SK-N-SH treated with all-trans-retinoic acid at 6 μM for 48 hours (cell line): ENCODE results near the gene GATM.

Experiments used
- ATAC-seq: fragments of 200-7000 bp; cut with Tn5 transposase; 3 replicates; pipeline ENCODE4 v1.9.1; 2020; ENCODE audit warnings: mild to moderate bottlenecking, moderate library complexity
- BACH2 ChIP-seq: fragments of 250-450 bp; sonication (Bioruptor Pico); IDR thresholded peaks from 2 replicates; pipeline ENCODE4 v1.9.0; 2021; ENCODE audit warnings: mild to moderate bottlenecking, borderline replicate concordance
- ESRRG ChIP-seq: fragments of 250-450 bp; sonication (Bioruptor Pico); IDR thresholded peaks from 2 replicates; pipeline ENCODE4 v1.6.1; 2021; ENCODE audit warnings: mild to moderate bottlenecking
- GLIS3 ChIP-seq: fragments of 250-450 bp; sonication (Bioruptor Pico); IDR thresholded peaks from 2 replicates; pipeline ENCODE4 v1.5.0; 2020; ENCODE audit warnings: mild to moderate bottlenecking, moderate library complexity
- ISL1 ChIP-seq: fragments of 250-450 bp; sonication (Bioruptor Pico); IDR thresholded peaks from 2 replicates; pipeline ENCODE4 v2.1.2; 2022; ENCODE audit warnings: mild to moderate bottlenecking, moderate library complexity
- OSR1 ChIP-seq: fragments of 250-450 bp; sonication (Bioruptor Pico); IDR thresholded peaks from 2 replicates; pipeline ENCODE4 v1.8.0; 2022; ENCODE audit warnings: moderate library complexity, mild to moderate bottlenecking, inconsistent platforms
- PPARA ChIP-seq: fragments of 250-450 bp; sonication (Bioruptor Pico); IDR thresholded peaks from 2 replicates; pipeline ENCODE4 v1.5.0; 2020; ENCODE audit warnings: mild to moderate bottlenecking, borderline replicate concordance
- SNAI2 ChIP-seq: fragments of 250-450 bp; sonication (Bioruptor Pico); IDR thresholded peaks from 2 replicates; pipeline ENCODE4 v1.5.0; 2020; ENCODE audit warnings: mild to moderate bottlenecking, moderate library complexity
- TCF4 ChIP-seq: fragments of 250-450 bp; sonication (Bioruptor Pico); IDR thresholded peaks from 2 replicates; pipeline ENCODE4 v1.8.0; 2021; ENCODE audit warnings: mild to moderate bottlenecking, moderate library complexity, borderline replicate concordance
- TOX ChIP-seq: fragments of 250-450 bp; sonication (Bioruptor Pico); IDR thresholded peaks from 2 replicates; pipeline ENCODE4 v1.8.0; 2021; ENCODE audit warnings: mild to moderate bottlenecking, moderate library complexity, borderline replicate concordance
- ZC3H10 ChIP-seq: fragments of 250-450 bp; sonication (Bioruptor Pico); IDR thresholded peaks from 2 replicates; pipeline ENCODE4 v1.5.1; 2021; ENCODE audit warnings: mild to moderate bottlenecking, moderate library complexity
- ZFP3 ChIP-seq: fragments of 250-450 bp; sonication (Bioruptor Pico); IDR thresholded peaks from 2 replicates; pipeline ENCODE4 v1.5.0; 2020; ENCODE audit warnings: mild to moderate bottlenecking, moderate library complexity
- ZNF565 ChIP-seq: fragments of 450-650 bp; formaldehyde crosslinking; conservative IDR thresholded peaks from 2 replicates; pipeline ENCODE4 v1.5.0; 2020; ENCODE audit warnings: low read depth, mild to moderate bottlenecking, moderate library complexity
- ZNF70 ChIP-seq: fragments of 450-650 bp; formaldehyde crosslinking; IDR thresholded peaks from 2 replicates; pipeline ENCODE4 v1.5.0; 2020; ENCODE audit warnings: mild to moderate bottlenecking, moderate library complexity
- ZNF8 ChIP-seq: fragments of 450-650 bp; formaldehyde crosslinking; IDR thresholded peaks from 2 replicates; pipeline ENCODE4 v1.5.0; 2020; ENCODE audit warnings: mild to moderate bottlenecking, moderate library complexity
- TF ChIP-seq, protein P1 (sequence below): fragments of 250-450 bp; sonication (Bioruptor Pico); IDR thresholded peaks from 2 replicates; pipeline ENCODE4 v1.8.0; 2020; ENCODE audit warnings: mild to moderate bottlenecking, moderate library complexity, borderline replicate concordance
- TF ChIP-seq, protein P2 (sequence below): fragments of 250-450 bp; sonication (Bioruptor Pico); IDR thresholded peaks from 2 replicates; pipeline ENCODE4 v1.5.1; 2020; ENCODE audit warnings: low read depth, mild to moderate bottlenecking, moderate library complexity
- TF ChIP-seq, protein P3 (sequence below): fragments of 250-450 bp; sonication (Bioruptor Pico); IDR thresholded peaks from 2 replicates; pipeline ENCODE4 v1.5.0; 2020; ENCODE audit warnings: mild to moderate bottlenecking, moderate library complexity
- TF ChIP-seq, protein P4 (sequence below): fragments of 250-450 bp; sonication (Bioruptor Pico); IDR thresholded peaks from 2 replicates; pipeline ENCODE4 v1.5.1; 2021; ENCODE audit warnings: mild to moderate bottlenecking, moderate library complexity

The GATM gene

GRCh38 chr15:45402162-45402954 is 24.0 kb upstream of the GATM start (continued):
- TF ChIP-seq, protein P1, sequence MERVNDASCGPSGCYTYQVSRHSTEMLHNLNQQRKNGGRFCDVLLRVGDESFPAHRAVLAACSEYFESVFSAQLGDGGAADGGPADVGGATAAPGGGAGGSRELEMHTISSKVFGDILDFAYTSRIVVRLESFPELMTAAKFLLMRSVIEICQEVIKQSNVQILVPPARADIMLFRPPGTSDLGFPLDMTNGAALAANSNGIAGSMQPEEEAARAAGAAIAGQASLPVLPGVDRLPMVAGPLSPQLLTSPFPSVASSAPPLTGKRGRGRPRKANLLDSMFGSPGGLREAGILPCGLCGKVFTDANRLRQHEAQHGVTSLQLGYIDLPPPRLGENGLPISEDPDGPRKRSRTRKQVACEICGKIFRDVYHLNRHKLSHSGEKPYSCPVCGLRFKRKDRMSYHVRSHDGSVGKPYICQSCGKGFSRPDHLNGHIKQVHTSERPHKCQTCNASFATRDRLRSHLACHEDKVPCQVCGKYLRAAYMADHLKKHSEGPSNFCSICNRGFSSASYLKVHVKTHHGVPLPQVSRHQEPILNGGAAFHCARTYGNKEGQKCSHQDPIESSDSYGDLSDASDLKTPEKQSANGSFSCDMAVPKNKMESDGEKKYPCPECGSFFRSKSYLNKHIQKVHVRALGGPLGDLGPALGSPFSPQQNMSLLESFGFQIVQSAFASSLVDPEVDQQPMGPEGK (CRISPR knock-in tag): no peak
- TF ChIP-seq ZNF70: no peak
- no peak for TF ChIP-seq ZFP3
- no peak; the same call in 1 of the 2 replicates for TF ChIP-seq ZNF8 (CRISPR knock-in tag)
- no peak for TF ChIP-seq ZNF565 (CRISPR knock-in tag)
- TF ChIP-seq PPARA (CRISPR knock-in tag): no peak
- no peak for TF ChIP-seq ISL1

GRCh38 chr15:45401665-45402161 is 23.4 kb upstream of the GATM start:
- ATAC-seq: peak; percentile 24
- TF ChIP-seq, protein P2, sequence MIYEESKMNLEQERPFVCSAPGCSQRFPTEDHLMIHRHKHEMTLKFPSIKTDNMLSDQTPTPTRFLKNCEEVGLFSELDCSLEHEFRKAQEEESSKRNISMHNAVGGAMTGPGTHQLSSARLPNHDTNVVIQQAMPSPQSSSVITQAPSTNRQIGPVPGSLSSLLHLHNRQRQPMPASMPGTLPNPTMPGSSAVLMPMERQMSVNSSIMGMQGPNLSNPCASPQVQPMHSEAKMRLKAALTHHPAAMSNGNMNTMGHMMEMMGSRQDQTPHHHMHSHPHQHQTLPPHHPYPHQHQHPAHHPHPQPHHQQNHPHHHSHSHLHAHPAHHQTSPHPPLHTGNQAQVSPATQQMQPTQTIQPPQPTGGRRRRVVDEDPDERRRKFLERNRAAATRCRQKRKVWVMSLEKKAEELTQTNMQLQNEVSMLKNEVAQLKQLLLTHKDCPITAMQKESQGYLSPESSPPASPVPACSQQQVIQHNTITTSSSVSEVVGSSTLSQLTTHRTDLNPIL (CRISPR knock-in tag): no peak
- TF ChIP-seq, protein P3, sequence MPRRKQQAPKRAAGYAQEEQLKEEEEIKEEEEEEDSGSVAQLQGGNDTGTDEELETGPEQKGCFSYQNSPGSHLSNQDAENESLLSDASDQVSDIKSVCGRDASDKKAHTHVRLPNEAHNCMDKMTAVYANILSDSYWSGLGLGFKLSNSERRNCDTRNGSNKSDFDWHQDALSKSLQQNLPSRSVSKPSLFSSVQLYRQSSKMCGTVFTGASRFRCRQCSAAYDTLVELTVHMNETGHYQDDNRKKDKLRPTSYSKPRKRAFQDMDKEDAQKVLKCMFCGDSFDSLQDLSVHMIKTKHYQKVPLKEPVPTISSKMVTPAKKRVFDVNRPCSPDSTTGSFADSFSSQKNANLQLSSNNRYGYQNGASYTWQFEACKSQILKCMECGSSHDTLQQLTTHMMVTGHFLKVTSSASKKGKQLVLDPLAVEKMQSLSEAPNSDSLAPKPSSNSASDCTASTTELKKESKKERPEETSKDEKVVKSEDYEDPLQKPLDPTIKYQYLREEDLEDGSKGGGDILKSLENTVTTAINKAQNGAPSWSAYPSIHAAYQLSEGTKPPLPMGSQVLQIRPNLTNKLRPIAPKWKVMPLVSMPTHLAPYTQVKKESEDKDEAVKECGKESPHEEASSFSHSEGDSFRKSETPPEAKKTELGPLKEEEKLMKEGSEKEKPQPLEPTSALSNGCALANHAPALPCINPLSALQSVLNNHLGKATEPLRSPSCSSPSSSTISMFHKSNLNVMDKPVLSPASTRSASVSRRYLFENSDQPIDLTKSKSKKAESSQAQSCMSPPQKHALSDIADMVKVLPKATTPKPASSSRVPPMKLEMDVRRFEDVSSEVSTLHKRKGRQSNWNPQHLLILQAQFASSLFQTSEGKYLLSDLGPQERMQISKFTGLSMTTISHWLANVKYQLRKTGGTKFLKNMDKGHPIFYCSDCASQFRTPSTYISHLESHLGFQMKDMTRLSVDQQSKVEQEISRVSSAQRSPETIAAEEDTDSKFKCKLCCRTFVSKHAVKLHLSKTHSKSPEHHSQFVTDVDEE (CRISPR knock-in tag): no peak
- TF ChIP-seq OSR1 (CRISPR knock-in tag): no peak
- no peak for TF ChIP-seq ZFP3
- TF ChIP-seq, protein P1 (CRISPR knock-in tag): no peak
- TF ChIP-seq TOX: no peak
- no peak for TF ChIP-seq ESRRG
- no peak for TF ChIP-seq BACH2

DNA sequence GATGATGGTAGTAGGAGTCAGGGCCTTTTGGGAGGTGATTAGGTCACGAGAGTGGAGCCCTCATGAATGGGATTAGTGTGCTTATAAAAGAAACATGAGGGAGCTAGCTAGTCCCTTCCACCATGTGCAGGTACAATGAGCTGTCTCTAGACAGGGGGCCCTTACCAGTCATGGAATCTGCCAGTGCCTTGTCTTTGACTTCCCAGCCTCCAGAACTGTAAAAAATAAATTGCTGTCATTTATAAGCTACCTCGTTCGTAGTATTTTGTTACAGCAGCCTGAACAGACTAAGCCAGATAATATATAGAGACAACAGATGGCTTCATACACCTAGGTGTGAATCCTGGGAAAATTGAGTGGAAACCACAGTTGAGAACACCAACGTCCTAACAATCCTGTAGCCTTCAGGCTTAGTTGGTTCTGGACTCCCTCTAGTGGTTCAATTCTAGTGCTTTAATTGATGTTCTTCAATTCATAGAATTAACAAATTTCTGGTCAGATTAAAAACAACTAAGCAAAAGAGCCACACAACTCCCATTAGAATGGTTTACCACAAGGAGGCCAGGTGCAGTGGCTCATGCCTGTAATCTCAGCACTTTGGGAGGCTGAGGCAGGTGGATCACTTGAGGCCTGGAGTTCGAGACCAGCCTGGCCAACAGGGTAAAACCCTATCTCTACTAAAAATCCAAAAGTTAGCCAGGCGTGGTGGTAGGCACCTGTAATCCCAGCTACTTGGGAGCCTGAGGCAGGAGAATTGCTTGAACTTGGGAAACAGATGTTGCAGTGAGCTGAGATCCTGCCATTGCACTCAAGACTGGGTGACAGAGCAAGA is 21.3 kb upstream of the GATM start:
- ATAC-seq: no peak
- TF ChIP-seq GLIS3 (CRISPR knock-in tag) (no peak), ZNF565 (CRISPR knock-in tag) (no peak), TCF4 (no peak), OSR1 (CRISPR knock-in tag) (no peak), ZNF8 (CRISPR knock-in tag) (no peak), ESRRG (no peak), ZC3H10 (no peak), SNAI2 (CRISPR knock-in tag) (no peak)
- TF ChIP-seq, protein P3 (CRISPR knock-in tag): no peak
- TF ChIP-seq, protein P4, sequence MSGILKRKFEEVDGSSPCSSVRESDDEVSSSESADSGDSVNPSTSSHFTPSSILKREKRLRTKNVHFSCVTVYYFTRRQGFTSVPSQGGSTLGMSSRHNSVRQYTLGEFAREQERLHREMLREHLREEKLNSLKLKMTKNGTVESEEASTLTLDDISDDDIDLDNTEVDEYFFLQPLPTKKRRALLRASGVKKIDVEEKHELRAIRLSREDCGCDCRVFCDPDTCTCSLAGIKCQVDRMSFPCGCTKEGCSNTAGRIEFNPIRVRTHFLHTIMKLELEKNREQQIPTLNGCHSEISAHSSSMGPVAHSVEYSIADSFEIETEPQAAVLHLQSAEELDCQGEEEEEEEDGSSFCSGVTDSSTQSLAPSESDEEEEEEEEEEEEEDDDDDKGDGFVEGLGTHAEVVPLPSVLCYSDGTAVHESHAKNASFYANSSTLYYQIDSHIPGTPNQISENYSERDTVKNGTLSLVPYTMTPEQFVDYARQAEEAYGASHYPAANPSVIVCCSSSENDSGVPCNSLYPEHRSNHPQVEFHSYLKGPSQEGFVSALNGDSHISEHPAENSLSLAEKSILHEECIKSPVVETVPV (CRISPR knock-in tag): no peak
- TF ChIP-seq, all 23 proteins: peak for 0
